ENCODE data around the gene ZBTB21. TPM values are rescaled to one million over a fixed set of nuclear protein-coding genes. Genes with fewer than 3 reads are reported as not detected.

The ZBTB21 gene
- total and polyA plus RNA-seq, 9 of the 15 experiments (the other 6 are each of a cell fraction or from before 2014, with no cell fraction given), result 2.2 to 15.2 (median 8.7) TPM

- Histone ChIP-seq H3K79me2 (ENCODE audit: control insufficient read depth, insufficient read depth, low read length) (no peaks in the 10 kb centered on the region), H3K36me3 (ENCODE audit: control insufficient read depth, insufficient read depth, low read length) (no peaks in the 10 kb centered on the region), H3K9me1 (ENCODE audit: control insufficient read depth, insufficient read depth, low read length) (no peaks in the 10 kb centered on the region), H3K4me3 (no peak overlapping the region), H3K27me3 (ENCODE audit: control insufficient read depth in 2 of 2, insufficient read depth in 2 of 2, low read length in 2 of 2) (peaks cover 78 to 82% of the 10 kb centered on the region in 2 experiments), H3K9me3 (replicated peaks; ENCODE audit: control insufficient read depth, insufficient read depth, low read depth, low read length) (no peaks in the 10 kb centered on the region), H3K27ac (ENCODE audit: extremely low read depth, low read depth, low read length) (no peak overlapping the region), H4K20me1 (replicated peaks; ENCODE audit: control insufficient read depth, insufficient read depth, low read length) (0 out of 2 replicates have a peak, but pooled peaks cover 5% of the 10 kb centered on the region), H3K9ac (ENCODE audit: insufficient read depth in 1 of 2, low read depth in 2 of 2, low read length in 2 of 2) (no peak overlapping the region), H3K4me2 (ENCODE audit: insufficient read depth, low read length) (no peak overlapping the region), H3K4me1 (replicated peaks in 1 of 2; ENCODE audit: control insufficient read depth in 2 of 2, insufficient read depth in 2 of 2, low read length in 2 of 2) (peaks cover 0 to 6% of the 10 kb centered on the region in 2 experiments; a peak in 1 of 5 replicates), H2AFZ (ENCODE audit: low read depth, low read length) (no peak overlapping the region)
- TF ChIP-seq NCOA2 (IDR thresholded peaks at IDR 0.05; ENCODE audit: partially characterized antibody in 2 of 2), result no peak
- TF ChIP-seq RFX1 (IDR thresholded peaks at IDR 0.05), result peak; percentile 41
- in situ Hi-C loops (cut with MboI), result no loop called here
- ATAC-seq (no peak), FAIRE-seq (no peak), DNase-seq (ENCODE audit: extremely low read depth in 1 of 4, low spot score in 3 of 4) (no peak)
- intact Hi-C loops (cut with micrococcal nuclease), result loop anchor here (10.0 kb wide), 1 partner anchor 63 kb away; no protein-coding TSS in a partner anchor
- no TSS peak for BruUV-seq (replicated peaks)
- ChIA-PET POLR2A (no interaction called here), CTCF (ENCODE audit: low intra/inter-chr PET ratio) (no interaction called here)
- under 1% methylated on average over 20 of the region's 20 CpGs for WGBS (ENCODE audit: insufficient coverage, low coverage, missing lambda C conversion rate)
Measured at GRCh38 chr21:42021371-42022090, 11.4 kb upstream of the ZBTB21 start.

- ChIA-PET CTCF (ENCODE audit: low intra/inter-chr PET ratio) (no interaction called here), POLR2A (no interaction called here)
- Histone ChIP-seq H3K9ac (ENCODE audit: insufficient read depth in 1 of 2, low read depth in 2 of 2, low read length in 2 of 2) (no peak overlapping the region), H4K20me1 (replicated peaks; ENCODE audit: control insufficient read depth, insufficient read depth, low read length) (0 out of 2 replicates have a peak, but pooled peaks cover 5% of the 10 kb centered on the region), H2AFZ (ENCODE audit: low read depth, low read length) (no peak overlapping the region), H3K27me3 (ENCODE audit: control insufficient read depth in 2 of 2, insufficient read depth in 2 of 2, low read length in 2 of 2) (peaks cover 74 to 77% of the 10 kb centered on the region in 2 experiments), H3K4me3 (no peak overlapping the region), H3K36me3 (ENCODE audit: control insufficient read depth, insufficient read depth, low read length) (no peaks in the 10 kb centered on the region), H3K79me2 (ENCODE audit: control insufficient read depth, insufficient read depth, low read length) (no peaks in the 10 kb centered on the region), H3K27ac (ENCODE audit: extremely low read depth, low read depth, low read length) (no peak overlapping the region), H3K9me1 (ENCODE audit: control insufficient read depth, insufficient read depth, low read length) (no peaks in the 10 kb centered on the region), H3K4me1 (replicated peaks in 1 of 2; ENCODE audit: control insufficient read depth in 2 of 2, insufficient read depth in 2 of 2, low read length in 2 of 2) (peaks cover 0 to 4% of the 10 kb centered on the region in 2 experiments; a peak in 1 of 5 replicates), H3K9me3 (replicated peaks; ENCODE audit: control insufficient read depth, insufficient read depth, low read depth, low read length) (no peaks in the 10 kb centered on the region), H3K4me2 (ENCODE audit: insufficient read depth, low read length) (no peak overlapping the region)
- ATAC-seq (no peak), FAIRE-seq (no peak), DNase-seq (ENCODE audit: extremely low read depth in 1 of 4, low spot score in 3 of 4) (no peak)
- in situ Hi-C loops (cut with MboI), result no loop called here
- no TSS peak for BruUV-seq (replicated peaks)
- no peak for TF ChIP-seq FOXJ3 (CRISPR knock-in tag; IDR thresholded peaks at IDR 0.05)
- no peak for TF ChIP-seq ZBTB33 (CRISPR knock-in tag; IDR thresholded peaks at IDR 0.05)
- TF ChIP-seq NCOA4 (IDR thresholded peaks at IDR 0.05; ENCODE audit: partially characterized antibody), result no peak
- TF ChIP-seq ZNF511 (CRISPR knock-in tag; IDR thresholded peaks at IDR 0.05), result no peak
- TF ChIP-seq GTF2B (IDR thresholded peaks at IDR 0.05; ENCODE audit: extremely low read depth, insufficient read length), result no peak
- intact Hi-C loops (cut with micrococcal nuclease), result loop anchor here (10.0 kb wide), 2 partner anchors 65 to 145 kb away; partner anchors contain the start of gene PRDM15
- 4% methylated on average over 6 of the region's 6 CpGs for WGBS (ENCODE audit: insufficient coverage, low coverage, missing lambda C conversion rate)
Measured at GRCh38 chr21:42019706-42020105, 9.5 kb upstream of the ZBTB21 start.

Measured in K562 (cell line).